HepG2 (cell line): Measurements from ENCODE around the gene DNAJB12. TPM values are rescaled to one million over a fixed set of nuclear protein-coding genes. Genes with fewer than 3 reads are reported as not detected.

Source experiments
- DMAP1 ChIP-seq: IDR thresholded peaks from 2 replicates; pipeline ENCODE4 v1.6.1; 2016
- ERF ChIP-seq: IDR thresholded peaks from 2 replicates; pipeline ENCODE4 v1.6.1; 2018; ENCODE audit warnings: missing biosample characterization, missing genetic modification reagents
- NFE2 ChIP-seq: sonication (generic); formaldehyde crosslinking; IDR thresholded peaks from 2 replicates; pipeline ENCODE4 v1.4.0; 2020; ENCODE audit warnings: missing genetic modification reagents
- NFE2L2 ChIP-seq: fragments of 150-350 bp; IDR thresholded peaks from 2 replicates; pipeline ENCODE4 v1.6.1; 2014; ENCODE audit warnings: low read length
- RXRA ChIP-seq: sonication (generic); formaldehyde crosslinking; IDR thresholded peaks from 2 replicates; pipeline ENCODE4 v1.5.1; 2020; ENCODE audit warnings: missing genetic modification reagents
- ZFP41 ChIP-seq: sonication (generic); formaldehyde crosslinking; IDR thresholded peaks from 2 replicates; pipeline ENCODE4 v1.4.0; 2020; ENCODE audit warnings: mild to moderate bottlenecking, missing genetic modification reagents, borderline replicate concordance
- ZMYM3 ChIP-seq: sonication (generic); formaldehyde crosslinking; IDR thresholded peaks from 2 replicates; pipeline ENCODE4 v1.5.1; 2020; ENCODE audit warnings: mild to moderate bottlenecking, missing genetic modification reagents
- ZNF737 ChIP-seq: sonication (generic); formaldehyde crosslinking; IDR thresholded peaks from 2 replicates; pipeline ENCODE4 v1.5.0; 2020; ENCODE audit warnings: missing genetic modification reagents, mild to moderate bottlenecking, borderline replicate concordance
- ZNF761 ChIP-seq: sonication (generic); formaldehyde crosslinking; conservative IDR thresholded peaks from 2 replicates; pipeline ENCODE4 v1.4.0; 2020; ENCODE audit warnings: mild to moderate bottlenecking, missing genetic modification reagents
- polyA plus RNA-seq, 8 experiments: library from polyadenylated mRNA; depleted of rRNA in 3 of 8; stranded (reverse) in 7 of 8; unstranded in 1 of 8; fragments of >200 nt; fragmentation: Illumina TruSeq in 4 of 8; extraction: Trizol in 4 of 8; gene quantifications; 2 replicates each; pipeline versions ENCODE4 v1.2.1 to v1.2.3, GENCODE V29; 2011 to 2016; ENCODE audit warnings: low read depth in 4 of 8, missing spikeins in 1 of 8, mixed read lengths in 1 of 8; ENCODE audit not compliant: insufficient read depth in 1 of 8
- total RNA-seq, 5 experiments: library from RNA; depleted of rRNA; stranded (reverse); fragments of >200 nt; fragmentation: Illumina TruSeq; extraction: Trizol; gene quantifications; 2 replicates each; pipeline ENCODE4 v1.2.3, GENCODE V29; 2016; ENCODE audit warnings: low read depth in 1 of 5
- TF ChIP-seq, protein P1 (sequence below): sonication (generic); formaldehyde crosslinking; IDR thresholded peaks from 2 replicates; pipeline ENCODE4 v1.4.0; 2020; ENCODE audit warnings: missing genetic modification reagents, borderline replicate concordance
- TF ChIP-seq, protein P2 (sequence below): sonication (generic); formaldehyde crosslinking; IDR thresholded peaks from one replicate; pipeline ENCODE4 v1.5.1; 2020; ENCODE audit warnings: mild to moderate bottlenecking, missing genetic modification reagents; ENCODE audit errors: not compliant biosample characterization

Gene DNAJB12
- total and polyA plus RNA-seq, 2 of the 13 experiments (the other 11 are each of a cell fraction or from before 2014, with no cell fraction given), result 10.8 to 18.2 TPM

GRCh38 chr10:72316748-72317435 lies 37.8 kb downstream of the DNAJB12 start (continued):
- TF ChIP-seq, protein P1, sequence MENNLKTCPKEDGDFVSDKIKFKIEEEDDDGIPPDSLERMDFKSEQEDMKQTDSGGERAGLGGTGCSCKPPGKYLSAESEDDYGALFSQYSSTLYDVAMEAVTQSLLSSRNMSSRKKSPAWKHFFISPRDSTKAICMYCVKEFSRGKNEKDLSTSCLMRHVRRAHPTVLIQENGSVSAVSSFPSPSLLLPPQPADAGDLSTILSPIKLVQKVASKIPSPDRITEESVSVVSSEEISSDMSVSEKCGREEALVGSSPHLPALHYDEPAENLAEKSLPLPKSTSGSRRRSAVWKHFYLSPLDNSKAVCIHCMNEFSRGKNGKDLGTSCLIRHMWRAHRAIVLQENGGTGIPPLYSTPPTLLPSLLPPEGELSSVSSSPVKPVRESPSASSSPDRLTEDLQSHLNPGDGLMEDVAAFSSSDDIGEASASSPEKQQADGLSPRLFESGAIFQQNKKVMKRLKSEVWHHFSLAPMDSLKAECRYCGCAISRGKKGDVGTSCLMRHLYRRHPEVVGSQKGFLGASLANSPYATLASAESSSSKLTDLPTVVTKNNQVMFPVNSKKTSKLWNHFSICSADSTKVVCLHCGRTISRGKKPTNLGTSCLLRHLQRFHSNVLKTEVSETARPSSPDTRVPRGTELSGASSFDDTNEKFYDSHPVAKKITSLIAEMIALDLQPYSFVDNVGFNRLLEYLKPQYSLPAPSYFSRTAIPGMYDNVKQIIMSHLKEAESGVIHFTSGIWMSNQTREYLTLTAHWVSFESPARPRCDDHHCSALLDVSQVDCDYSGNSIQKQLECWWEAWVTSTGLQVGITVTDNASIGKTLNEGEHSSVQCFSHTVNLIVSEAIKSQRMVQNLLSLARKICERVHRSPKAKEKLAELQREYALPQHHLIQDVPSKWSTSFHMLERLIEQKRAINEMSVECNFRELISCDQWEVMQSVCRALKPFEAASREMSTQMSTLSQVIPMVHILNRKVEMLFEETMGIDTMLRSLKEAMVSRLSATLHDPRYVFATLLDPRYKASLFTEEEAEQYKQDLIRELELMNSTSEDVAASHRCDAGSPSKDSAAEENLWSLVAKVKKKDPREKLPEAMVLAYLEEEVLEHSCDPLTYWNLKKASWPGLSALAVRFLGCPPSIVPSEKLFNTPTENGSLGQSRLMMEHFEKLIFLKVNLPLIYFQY (CRISPR knock-in tag), result no peak
- TF ChIP-seq ERF (CRISPR knock-in tag), result peak; percentile 97
- TF ChIP-seq RXRA, result peak; percentile 68
- no peak for TF ChIP-seq NFE2L2
- peak; percentile 87 for TF ChIP-seq ZMYM3
- TF ChIP-seq DMAP1 (CRISPR knock-in tag), result peak; percentile 83; the same call in 1 of the 2 replicates
- TF ChIP-seq ZNF761 (CRISPR knock-in tag), result 0 out of 2 replicates have a peak, but pooled peaks have one; percentile 40
- TF ChIP-seq, protein P2, sequence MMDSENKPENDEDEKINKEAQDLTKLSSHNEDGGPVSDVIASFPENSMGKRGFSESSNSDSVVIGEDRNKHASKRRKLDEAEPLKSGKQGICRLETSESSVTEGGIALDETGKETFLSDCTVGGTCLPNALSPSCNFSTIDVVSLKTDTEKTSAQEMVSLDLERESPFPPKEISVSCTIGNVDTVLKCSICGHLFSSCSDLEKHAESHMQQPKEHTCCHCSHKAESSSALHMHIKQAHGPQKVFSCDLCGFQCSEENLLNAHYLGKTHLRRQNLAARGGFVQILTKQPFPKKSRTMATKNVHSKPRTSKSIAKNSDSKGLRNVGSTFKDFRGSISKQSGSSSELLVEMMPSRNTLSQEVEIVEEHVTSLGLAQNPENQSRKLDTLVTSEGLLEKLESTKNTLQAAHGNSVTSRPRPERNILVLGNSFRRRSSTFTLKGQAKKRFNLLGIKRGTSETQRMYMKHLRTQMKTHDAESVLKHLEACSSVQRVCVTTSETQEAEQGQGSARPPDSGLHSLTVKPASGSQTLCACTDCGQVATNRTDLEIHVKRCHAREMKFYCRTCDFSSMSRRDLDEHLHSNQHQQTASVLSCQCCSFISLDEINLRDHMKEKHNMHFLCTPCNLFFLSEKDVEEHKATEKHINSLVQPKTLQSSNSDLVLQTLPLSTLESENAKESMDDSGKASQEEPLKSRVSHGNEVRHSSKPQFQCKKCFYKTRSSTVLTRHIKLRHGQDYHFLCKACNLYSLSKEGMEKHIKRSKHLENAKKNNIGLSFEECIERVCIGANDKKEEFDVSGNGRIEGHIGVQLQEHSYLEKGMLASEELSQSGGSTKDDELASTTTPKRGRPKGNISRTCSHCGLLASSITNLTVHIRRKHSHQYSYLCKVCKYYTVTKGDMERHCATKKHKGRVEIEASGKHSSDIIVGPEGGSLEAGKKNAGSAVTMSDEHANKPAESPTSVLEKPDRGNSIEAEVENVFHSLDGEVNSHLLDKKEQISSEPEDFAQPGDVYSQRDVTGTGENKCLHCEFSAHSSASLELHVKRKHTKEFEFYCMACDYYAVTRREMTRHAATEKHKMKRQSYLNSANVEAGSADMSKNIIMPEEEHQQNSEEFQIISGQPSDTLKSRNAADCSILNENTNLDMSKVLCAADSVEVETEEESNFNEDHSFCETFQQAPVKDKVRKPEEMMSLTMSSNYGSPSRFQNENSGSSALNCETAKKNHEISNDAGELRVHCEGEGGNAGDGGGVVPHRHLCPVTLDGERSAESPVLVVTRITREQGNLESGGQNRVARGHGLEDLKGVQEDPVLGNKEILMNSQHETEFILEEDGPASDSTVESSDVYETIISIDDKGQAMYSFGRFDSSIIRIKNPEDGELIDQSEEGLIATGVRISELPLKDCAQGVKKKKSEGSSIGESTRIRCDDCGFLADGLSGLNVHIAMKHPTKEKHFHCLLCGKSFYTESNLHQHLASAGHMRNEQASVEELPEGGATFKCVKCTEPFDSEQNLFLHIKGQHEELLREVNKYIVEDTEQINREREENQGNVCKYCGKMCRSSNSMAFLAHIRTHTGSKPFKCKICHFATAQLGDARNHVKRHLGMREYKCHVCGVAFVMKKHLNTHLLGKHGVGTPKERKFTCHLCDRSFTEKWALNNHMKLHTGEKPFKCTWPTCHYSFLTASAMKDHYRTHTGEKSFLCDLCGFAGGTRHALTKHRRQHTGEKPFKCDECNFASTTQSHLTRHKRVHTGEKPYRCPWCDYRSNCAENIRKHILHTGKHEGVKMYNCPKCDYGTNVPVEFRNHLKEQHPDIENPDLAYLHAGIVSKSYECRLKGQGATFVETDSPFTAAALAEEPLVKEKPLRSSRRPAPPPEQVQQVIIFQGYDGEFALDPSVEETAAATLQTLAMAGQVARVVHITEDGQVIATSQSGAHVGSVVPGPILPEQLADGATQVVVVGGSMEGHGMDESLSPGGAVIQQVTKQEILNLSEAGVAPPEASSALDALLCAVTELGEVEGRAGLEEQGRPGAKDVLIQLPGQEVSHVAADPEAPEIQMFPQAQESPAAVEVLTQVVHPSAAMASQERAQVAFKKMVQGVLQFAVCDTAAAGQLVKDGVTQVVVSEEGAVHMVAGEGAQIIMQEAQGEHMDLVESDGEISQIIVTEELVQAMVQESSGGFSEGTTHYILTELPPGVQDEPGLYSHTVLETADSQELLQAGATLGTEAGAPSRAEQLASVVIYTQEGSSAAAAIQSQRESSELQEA (CRISPR knock-in tag), result no peak
- TF ChIP-seq ZNF737, result 0 out of 2 replicates have a peak, but pooled peaks have one; percentile 32
- TF ChIP-seq NFE2 (CRISPR knock-in tag), result 0 out of 2 replicates have a peak, but pooled peaks have one; percentile 55
- peak; percentile 31; the same call in 1 of the 2 replicates for TF ChIP-seq ZFP41 (CRISPR knock-in tag)
